Endothelial cell of umbilical vein (primary cell): ENCODE results near the gene ENOPH1. TPM values are rescaled to one million over a fixed set of nuclear protein-coding genes. Genes with fewer than 3 reads are reported as not detected.
A peak's percentile ranks its signal among the peaks of the same experiment; 100 is the strongest.

Source experiments
- BruUV-seq: library from RNA; stranded (reverse); fragments of 400-500 nt; replicated peaks from 2 replicates; lab custom pipeline; 2021; lab: Mats Ljungman, UMichigan
- CTCF ChIA-PET: fragments of 300-600, 350-600 bp; sonication (Branson Sonifier 250); formaldehyde crosslinking; loops from one replicate; lab custom pipeline; 2021; ENCODE audit warnings: antibody characterized with exemption, inconsistent platforms; lab: Charles Lee
- POLR2A ChIA-PET: fragments of 300-600, 350-600 bp; sonication (Branson Sonifier 250); formaldehyde crosslinking; loops from one replicate; lab custom pipeline; 2021; ENCODE audit warnings: antibody characterized with exemption, inconsistent platforms; lab: Charles Lee
- DNase-seq: peaks from one replicate; pipeline ENCODE4 v3.0.0-alpha.2; 2011; ENCODE audit warnings: low read depth, low spot score
- FAIRE-seq: peaks from 2 replicates; lab custom pipeline; 2011; peaks lifted over from hg19 to GRCh38; lab: Jason Lieb, UNC
- H2AFZ ChIP-seq: 2 replicates; pipeline ENCODE4 v1.6.0; 2012; ENCODE audit warnings: low read depth, low read length, control low read depth, inconsistent platforms
- H3K27ac ChIP-seq: 2 replicates; pipeline ENCODE4 v1.5.1; 2011; ENCODE audit warnings: low read depth, mild to moderate bottlenecking, control low read depth, low read length, moderate library complexity; ENCODE audit not compliant: insufficient read depth
- H3K27me3 ChIP-seq, 2 experiments: 2 replicates each; pipeline versions ENCODE4 v1.6.0 to v1.6.1; 2011; ENCODE audit warnings: low read length in 2 of 2, mixed read lengths in 1 of 2; ENCODE audit not compliant: control insufficient read depth in 2 of 2, insufficient read depth in 2 of 2
- H3K36me3 ChIP-seq, 2 experiments: 2 replicates in 1 of 2; 3 replicates in 1 of 2; pipeline ENCODE4 v1.5.1; 2011; ENCODE audit warnings: low read length in 2 of 2, mild to moderate bottlenecking in 1 of 2, moderate library complexity in 1 of 2; ENCODE audit not compliant: control insufficient read depth in 2 of 2, insufficient read depth in 2 of 2; ENCODE audit errors: extremely low read depth in 1 of 2
- H3K4me1 ChIP-seq: 3 replicates; pipeline ENCODE4 v1.5.1; 2011; ENCODE audit warnings: mild to moderate bottlenecking, low read length; ENCODE audit not compliant: control insufficient read depth, insufficient read depth; ENCODE audit errors: extremely low read depth
- H3K4me2 ChIP-seq: 2 replicates; pipeline ENCODE4 v1.6.1; 2011; ENCODE audit warnings: low read length, control low read depth, mixed read lengths; ENCODE audit not compliant: insufficient read depth
- H3K4me3 ChIP-seq, 3 experiments: fragments of 200-600 bp in 1 of 3; sonication (generic), shearing (Covaris generic) in 1 of 3; replicated peaks in 1 of 3; 2 replicates each; pipeline ENCODE4 v1.5.1; 2011 to 2016; ENCODE audit warnings: control low read depth in 3 of 3, low read length in 3 of 3, mild to moderate bottlenecking in 2 of 3, inconsistent platforms in 1 of 3, low read depth in 1 of 3, moderate library complexity in 1 of 3; ENCODE audit not compliant: insufficient read depth in 1 of 3
- H3K79me2 ChIP-seq: 2 replicates; pipeline ENCODE4 v1.6.0; 2012; ENCODE audit warnings: low read length, inconsistent platforms; ENCODE audit not compliant: control insufficient read depth, insufficient read depth
- H3K9ac ChIP-seq: replicated peaks from 2 replicates; pipeline ENCODE3; 2011; ENCODE audit warnings: low read length, control low read depth; ENCODE audit not compliant: insufficient read depth; ENCODE audit errors: extremely low read depth
- H3K9me1 ChIP-seq: replicated peaks from 3 replicates; pipeline ENCODE4 v1.6.0; 2011; ENCODE audit warnings: mild to moderate bottlenecking, low read length; ENCODE audit not compliant: control insufficient read depth, insufficient read depth; ENCODE audit errors: extremely low read depth
- H3K9me3 ChIP-seq: replicated peaks from 2 replicates; pipeline ENCODE4 v1.5.1; 2012; ENCODE audit warnings: low read length, inconsistent platforms; ENCODE audit not compliant: control insufficient read depth, insufficient read depth
- H4K20me1 ChIP-seq: replicated peaks from 2 replicates; pipeline ENCODE3; 2011; ENCODE audit warnings: mild to moderate bottlenecking, low read length; ENCODE audit not compliant: control insufficient read depth, insufficient read depth; ENCODE audit errors: extremely low read depth
- CTCF ChIP-seq, 2 donors: IDR thresholded peaks; 1 replicate in 1 of 2; 2 replicates in 1 of 2; pipeline ENCODE4 v1.5.1; 2011; ENCODE audit warnings: low read length in 2 of 2, mild to moderate bottlenecking in 2 of 2, moderate library complexity in 2 of 2, control low read depth in 1 of 2, inconsistent platforms in 1 of 2, low read depth in 1 of 2; ENCODE audit not compliant: insufficient read depth in 1 of 2; ENCODE audit errors: extremely low read depth in 1 of 2
- FOS ChIP-seq: IDR thresholded peaks from 2 replicates; pipeline ENCODE4 v1.6.1; 2011; ENCODE audit warnings: mild to moderate bottlenecking, low read length, moderate library complexity, borderline replicate concordance; ENCODE audit not compliant: insufficient read depth
- MAX ChIP-seq: IDR thresholded peaks from 2 replicates; pipeline ENCODE4 v1.6.1; 2011; ENCODE audit not compliant: insufficient read depth, insufficient read length
- MYC ChIP-seq: IDR thresholded peaks from one replicate; pipeline ENCODE4 v1.6.1; 2011; ENCODE audit warnings: mild to moderate bottlenecking, low read depth, low read length
- POLR2A ChIP-seq: IDR thresholded peaks from 2 replicates; pipeline ENCODE4 v1.6.1; 2012; ENCODE audit warnings: low read depth, mild to moderate bottlenecking, control low read depth, low read length
- POLR2AphosphoS5 ChIP-seq: IDR thresholded peaks from 2 replicates; pipeline ENCODE4 v1.6.1; 2012; ENCODE audit warnings: low read depth, mild to moderate bottlenecking, control low read depth, low read length, moderate library complexity; ENCODE audit not compliant: insufficient read depth
- dilution Hi-C: fragments of 300-500 bp; cut with MboI; formaldehyde crosslinking; loops from one replicate; pipeline ENCODE4 v1.15.0; 2019; ENCODE audit warnings: low sequenced_read_pairs; ENCODE audit not compliant: extremely low pct_ligation_motif_present
- intact Hi-C: fragments of 100-400 bp; cut with micrococcal nuclease; formaldehyde crosslinking; loops from one replicate; pipeline ENCODE4 v1.10.0; 2022
- polyA plus RNA-seq, 4 experiments: library from polyadenylated mRNA; depleted of rRNA in 3 of 4; stranded (reverse) in 3 of 4; unstranded in 1 of 4; fragments of >200 nt; gene quantifications; 2 replicates each; pipeline versions ENCODE4 v1.2.1 to v1.2.3, GENCODE V29; 2011 to 2012; ENCODE audit warnings: missing spikeins in 1 of 4
- total RNA-seq: library from RNA; stranded (reverse); gene quantifications from 2 replicates; pipeline ENCODE4 v1.2.3, GENCODE V29; 2021

ENOPH1 gene
- total and polyA plus RNA-seq, 2 donors (not counting 3 experiments of a cell fraction or from before 2014, with no cell fraction given), result 11.1 to 35.0 TPM

GRCh38 chr4:82429728-82430192 lies 630 bp upstream of the ENOPH1 start:
- peak overlapping the region; percentile 77 for H2AFZ ChIP-seq
- H3K36me3 ChIP-seq, result peaks cover 7 to 30% of the 10 kb centered on the region in 2 experiments
- peaks cover 33% of the 10 kb centered on the region for H4K20me1 ChIP-seq
- dilution Hi-C loops (no loop called here), intact Hi-C loops (loop anchor here (1.0 to 5.0 kb wide), 3 partner anchors 55 to 855 kb away; partner anchors contain the start of genes COQ2 and LIN54)
- peak overlapping the region; percentile 85 for H3K4me2 ChIP-seq
- no peaks in the 10 kb centered on the region for H3K27me3 ChIP-seq
- no peaks in the 10 kb centered on the region for H3K9me1 ChIP-seq
- DNase-seq (no peak), FAIRE-seq (no peak)
- H3K9ac ChIP-seq, result peak overlapping the region; percentile 100
- H3K27ac ChIP-seq, result peak overlapping the region; percentile 99
- peaks cover 29% of the 10 kb centered on the region for H3K4me1 ChIP-seq
- ChIA-PET POLR2A (interaction anchor here (0.6 to 2.2 kb wide), 11 partner anchors 8 to 899 kb away, joined by 3 to 16 read pairs (median 4); partner anchors contain the start of genes COPS4, HNRNPD and THAP9), CTCF (interaction anchor here (0.7 to 2.6 kb wide), 12 partner anchors 9 to 145 kb away, joined by 3 to 16 read pairs (median 5); partner anchors contain the start of gene HNRNPD)
- H3K9me3 ChIP-seq, result no peaks in the 10 kb centered on the region
- H3K79me2 ChIP-seq, result peaks cover 83% of the 10 kb centered on the region
- BruUV-seq, result no TSS peak
- TF ChIP-seq FOS (peak; percentile 19), POLR2A (peak; percentile 70), POLR2AphosphoS5 (no peak), MYC (no peak), MAX (no peak), CTCF (IDR thresholded peaks at IDR 0.05; ENCODE audit: extremely low read depth in 1 of 2, insufficient read depth in 1 of 2, low read depth in 1 of 2, low read length in 2 of 2) (no peak)
- H3K4me3 ChIP-seq, result peak overlapping the region; percentile 88 to 100 (median 98)
